ENCODE data around the gene GOLIM4.

GRCh38 chr3:168073842-168074605, 21.7 kb downstream of the GOLIM4 start:
- TF ChIP-seq CTCF (IDR thresholded peaks at IDR 0.05) = no peak
- TF ChIP-seq MAZ (IDR thresholded peaks at IDR 0.05; ENCODE audit: borderline replicate concordance, low read depth, low read length) = no peak
- no peak for TF ChIP-seq RAD21 (conservative IDR thresholded peaks at IDR 0.05 in 1 of 2, IDR thresholded peaks at IDR 0.05 in 1 of 2)
- TF ChIP-seq POLR2A (IDR thresholded peaks at IDR 0.05; ENCODE audit: low read length) = no peak
- TF ChIP-seq CHD2 (IDR thresholded peaks at IDR 0.05; ENCODE audit: low read length, partially characterized antibody) = no peak
- no peak for TF ChIP-seq SMC3 (IDR thresholded peaks at IDR 0.05)
- TF ChIP-seq CBX2 (IDR thresholded peaks at IDR 0.05; ENCODE audit: borderline replicate concordance, low read depth) = no peak
- TF ChIP-seq ZC3H11A (IDR thresholded peaks at IDR 0.05) = no peak
- no peak for TF ChIP-seq CHD4 (IDR thresholded peaks at IDR 0.05; ENCODE audit: borderline replicate concordance)

All from A549 (cell line).